HG03469 (cell line): ENCODE measurements around the gene ARF1.

Source experiments
- ATAC-seq: cut with Tn5 transposase; IDR thresholded peaks from one replicate; pipeline ENCODE4 v1.9.1; 2021; ENCODE audit warnings: mild to moderate bottlenecking, moderate library complexity, moderate number of reproducible peaks; ENCODE audit not compliant: unreplicated experiment

ARF1 gene

DNA sequence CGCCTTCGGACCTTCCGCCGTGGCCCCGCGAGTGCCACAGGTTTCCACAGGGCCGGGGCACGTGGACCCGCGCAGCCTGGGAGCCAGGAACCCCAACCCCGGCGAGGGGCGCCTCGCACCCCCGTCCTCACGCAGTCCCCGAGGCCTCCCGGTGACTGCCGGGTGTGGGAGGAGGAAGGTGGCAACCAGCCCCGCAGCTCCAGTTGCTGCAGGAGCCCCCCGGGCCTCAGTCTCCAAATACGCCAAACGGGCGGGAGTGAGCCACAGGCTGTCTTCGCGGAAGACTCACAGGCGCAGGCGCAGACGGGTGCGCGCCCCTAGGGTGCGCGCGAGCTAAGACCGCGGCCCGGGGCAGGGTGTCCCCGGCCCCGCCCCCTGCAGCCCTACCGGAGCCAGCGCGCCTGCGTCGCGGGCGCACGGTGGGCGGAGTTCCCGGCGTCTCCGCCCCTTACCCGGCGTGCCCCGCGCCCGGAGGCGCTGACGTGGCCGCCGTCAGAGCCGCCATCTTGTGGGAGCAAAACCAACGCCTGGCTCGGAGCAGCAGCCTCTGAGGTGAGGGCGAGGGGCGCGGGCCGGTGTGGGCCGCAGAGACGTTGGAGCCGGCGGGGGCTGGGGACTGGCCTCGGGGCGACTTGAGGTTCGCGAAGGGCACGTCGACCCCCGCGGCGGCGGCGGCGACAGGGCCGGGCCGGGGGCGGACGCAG is at the start of gene ARF1:
Gene ARF1, plus strand, starts transcription at position 495 of the 704 bp plus-strand sequence. CDS start 14,407 bp downstream, outside the sequence.
- peak; percentile 70 for ATAC-seq

DNA sequence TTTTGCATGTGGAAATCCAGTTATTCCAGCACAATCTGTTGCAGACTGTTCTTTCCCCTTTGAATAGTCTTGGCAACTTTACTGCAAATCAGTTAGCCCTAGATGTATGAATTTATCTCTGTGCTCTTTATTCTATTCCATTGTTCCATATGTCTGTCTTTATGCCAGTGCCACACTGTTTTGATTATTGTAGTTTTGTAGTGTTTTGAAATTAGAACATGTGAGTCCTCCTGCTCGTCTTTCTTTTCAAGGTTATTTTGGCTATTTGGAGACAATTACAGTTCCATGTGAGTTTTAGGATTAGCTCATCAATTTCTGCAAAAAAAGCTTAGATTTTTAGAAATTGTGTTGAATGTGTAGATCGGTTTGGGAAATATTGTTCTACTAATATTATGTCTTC is 49.1 kb upstream of the ARF1 start:
- no peak for ATAC-seq

DNA sequence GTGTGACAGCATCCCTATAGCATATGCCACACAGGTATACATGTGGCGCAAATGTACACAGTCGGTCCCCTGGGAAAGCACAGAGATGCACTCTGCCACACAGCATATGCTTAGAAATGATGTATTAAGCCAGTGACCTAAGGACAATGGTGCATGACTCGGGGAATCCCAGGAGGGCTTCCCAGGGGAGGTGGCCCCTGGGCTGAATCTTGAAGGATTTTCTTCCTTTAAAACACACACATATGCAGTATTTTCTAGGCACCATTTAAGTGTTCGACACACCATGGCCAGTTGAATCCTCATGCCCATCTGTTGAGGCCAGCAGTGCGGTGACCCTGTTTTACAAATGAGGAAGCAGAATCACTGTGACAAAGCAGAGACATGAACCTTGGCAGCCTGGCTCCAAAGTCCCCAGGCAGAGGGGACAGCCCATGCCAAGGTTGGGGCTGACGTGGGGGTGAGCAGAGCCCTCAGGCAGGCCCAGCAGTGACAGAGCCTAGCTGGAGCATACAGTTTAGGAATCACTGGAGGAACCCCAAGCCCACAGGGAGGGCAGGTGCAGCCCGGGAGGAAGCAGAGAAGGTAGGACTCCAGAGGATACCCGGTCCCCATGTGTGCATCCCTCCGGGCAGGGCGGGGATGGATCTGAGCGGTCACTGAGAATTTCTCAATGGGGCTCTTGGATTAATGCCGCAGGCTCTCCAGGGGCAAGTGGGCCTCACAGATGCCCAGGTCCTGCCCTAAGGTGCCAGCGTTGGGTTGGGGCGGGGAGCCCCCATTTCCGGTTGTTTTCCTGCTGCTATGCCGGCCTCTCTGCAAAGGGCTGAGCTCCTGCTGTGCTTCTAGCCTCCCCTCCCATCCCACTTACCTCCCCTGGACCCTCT is 47.3 kb upstream of the ARF1 start:
- ATAC-seq: no peak

DNA sequence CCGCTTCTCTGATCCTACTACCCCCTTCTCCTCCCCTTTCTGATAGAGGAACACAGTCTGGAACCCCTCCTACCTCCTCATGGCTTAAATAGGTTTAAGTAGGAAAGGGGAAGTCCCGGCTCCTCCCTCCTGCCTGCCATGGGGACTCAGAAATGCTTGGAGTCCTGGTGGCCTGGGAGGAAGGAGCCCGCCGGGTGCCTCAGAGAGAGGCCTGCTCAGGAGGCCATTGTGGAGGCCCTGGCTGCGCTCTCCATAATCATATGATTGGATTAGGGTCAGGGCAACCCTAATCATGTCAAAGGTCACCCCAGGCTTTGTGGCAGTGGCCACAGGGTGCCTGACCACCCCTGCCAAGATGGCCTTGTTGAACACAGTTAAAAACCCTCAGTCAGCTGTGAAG is 46.7 kb upstream of the ARF1 start:
- ATAC-seq: no peak

DNA sequence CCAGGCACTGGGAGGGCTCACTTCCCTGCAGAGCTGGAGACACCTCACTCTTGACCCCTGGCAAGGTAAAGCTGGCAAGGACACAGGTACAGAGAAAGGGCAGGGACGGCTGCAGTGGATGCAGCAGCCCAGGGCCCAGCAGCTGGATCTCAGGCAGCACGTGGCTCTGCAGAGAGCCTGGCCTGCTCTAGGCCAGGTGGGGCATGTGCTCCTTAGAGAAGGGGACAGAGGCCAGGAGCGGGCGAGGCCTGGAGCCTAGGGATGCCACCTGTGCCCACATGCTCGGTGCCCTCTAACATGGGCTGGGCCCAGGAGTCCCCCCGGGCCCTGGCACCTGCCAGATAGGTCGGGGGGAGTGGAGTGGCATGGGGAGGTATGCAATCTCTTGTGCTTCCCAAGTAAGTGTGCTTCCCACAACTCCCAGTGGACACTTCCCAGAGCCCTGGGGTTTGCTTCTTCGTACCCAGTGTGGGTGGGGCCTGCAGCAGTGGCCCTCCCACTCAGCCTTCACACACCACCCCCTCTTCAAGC is 45.7 kb upstream of the ARF1 start:
- ATAC-seq: no peak

DNA sequence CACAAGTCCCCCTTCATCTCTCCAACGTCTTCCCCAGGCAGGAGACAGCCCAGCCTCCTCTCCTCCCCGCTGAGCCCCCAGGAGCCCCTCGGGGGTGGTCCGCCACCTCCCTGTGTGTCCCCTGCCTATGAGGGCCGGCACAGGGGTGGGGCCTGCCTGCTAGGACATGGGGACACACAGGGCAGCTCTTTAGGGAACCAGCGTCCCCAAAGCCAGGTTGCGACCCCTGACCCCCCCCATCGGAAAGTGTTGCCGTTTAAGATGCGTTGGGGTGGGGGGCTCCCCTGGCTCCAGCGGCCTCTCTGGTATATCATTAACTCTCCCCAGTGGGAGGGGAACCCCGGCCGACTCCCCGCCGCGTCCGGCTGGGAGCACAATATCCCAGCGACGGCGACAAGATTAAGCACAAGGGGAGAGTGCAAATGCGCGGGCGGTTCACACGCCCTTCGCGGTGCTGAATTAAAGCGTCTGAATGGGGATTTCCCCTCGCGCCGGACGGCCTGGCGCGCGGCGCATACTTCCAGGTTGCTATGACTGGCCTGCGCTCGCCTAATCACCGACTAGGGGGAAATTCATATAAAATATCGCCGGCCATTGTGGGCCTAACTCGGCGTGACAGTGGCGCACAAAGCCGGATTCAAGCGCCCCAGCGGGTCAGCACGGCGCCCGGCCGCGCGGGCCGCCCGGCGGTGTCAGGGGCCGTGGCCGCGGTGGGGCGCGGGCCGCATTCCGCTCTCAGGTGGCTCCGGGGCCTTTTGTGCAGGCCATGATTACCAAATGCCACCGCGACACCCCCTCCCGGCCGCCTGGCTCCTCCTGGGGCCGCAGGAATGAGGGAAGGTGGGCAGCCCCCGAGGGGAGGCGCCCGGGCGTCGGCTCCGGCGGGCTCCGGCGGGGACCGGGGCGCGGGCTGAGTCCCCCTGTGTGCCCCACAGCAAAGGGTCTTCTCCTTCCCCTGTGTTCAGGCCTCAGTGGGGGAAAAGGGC is 44.8 kb upstream of the ARF1 start:
- peak; percentile 86 for ATAC-seq

DNA sequence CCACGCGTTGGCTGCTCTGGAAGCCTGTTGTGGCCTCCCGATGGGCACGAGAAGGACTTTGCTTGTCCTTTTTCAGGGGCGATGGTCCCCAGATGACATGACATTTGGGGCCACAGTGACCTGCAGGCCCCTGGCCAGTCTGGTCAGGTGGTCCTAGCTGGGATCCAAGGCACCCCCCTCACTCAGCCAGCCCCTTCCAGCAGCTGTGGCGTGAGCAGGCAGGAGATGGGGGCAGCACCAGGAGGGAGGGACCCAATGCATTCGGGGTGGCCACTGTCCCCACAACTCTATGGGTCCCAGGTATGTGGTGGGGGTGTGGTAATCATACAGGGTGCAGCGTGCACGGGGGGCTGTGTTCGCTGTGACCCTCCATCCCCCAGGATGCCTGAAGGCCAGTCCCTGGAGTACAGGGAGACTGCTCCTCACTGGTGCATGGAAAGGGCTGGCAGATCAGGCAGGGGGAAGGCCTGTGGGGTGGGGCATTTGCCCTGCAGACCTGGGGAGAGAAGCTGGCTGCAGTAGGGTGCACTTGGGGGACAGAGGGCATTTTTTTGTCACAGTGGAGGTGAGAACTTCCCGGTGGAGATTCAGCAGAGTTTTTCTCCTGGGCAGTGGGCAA is 44.0 kb upstream of the ARF1 start:
- ATAC-seq: no peak

DNA sequence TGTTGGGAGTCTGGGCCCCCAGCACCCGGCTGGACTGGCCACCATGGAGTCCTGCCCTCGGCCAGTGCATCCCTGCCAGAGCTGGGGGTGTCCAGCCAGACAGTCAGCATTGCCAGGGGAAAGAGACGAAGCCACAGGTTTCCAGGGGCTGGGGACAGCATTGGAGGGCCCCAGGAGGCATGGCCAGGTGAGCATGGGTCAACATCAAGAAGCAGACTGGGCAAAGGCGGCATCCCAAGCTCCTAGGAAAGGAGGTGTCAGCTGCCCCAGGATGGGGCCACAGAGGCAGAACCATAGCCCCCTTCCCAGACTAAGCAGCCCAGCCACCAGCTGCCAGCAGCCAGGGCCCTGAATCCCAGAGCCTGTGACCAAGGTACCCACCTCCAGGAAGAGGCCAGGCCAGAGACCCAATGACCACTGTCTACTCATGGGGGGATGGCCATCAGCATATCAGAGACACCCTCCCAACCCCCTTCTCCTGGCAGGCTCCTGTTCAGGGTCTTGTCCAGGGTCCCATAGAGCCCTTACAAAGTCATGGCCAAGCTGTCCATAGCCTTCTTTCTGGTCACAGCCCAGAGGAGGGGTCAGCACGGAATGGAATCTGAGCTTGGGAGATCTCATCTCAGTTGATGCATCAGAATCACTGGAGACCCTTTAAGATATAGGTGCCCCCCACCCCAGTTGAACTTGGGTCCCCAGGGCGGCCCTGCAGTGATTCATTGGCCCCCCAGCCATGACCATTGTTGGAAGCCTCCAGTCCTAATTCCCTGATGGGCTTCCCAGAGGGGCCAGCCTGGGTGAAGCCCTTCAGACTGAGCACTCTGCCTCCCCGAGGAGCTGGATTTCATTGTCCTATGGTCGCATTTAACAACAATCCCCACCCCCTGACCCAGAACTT is 43.3 kb upstream of the ARF1 start:
- no peak for ATAC-seq

DNA sequence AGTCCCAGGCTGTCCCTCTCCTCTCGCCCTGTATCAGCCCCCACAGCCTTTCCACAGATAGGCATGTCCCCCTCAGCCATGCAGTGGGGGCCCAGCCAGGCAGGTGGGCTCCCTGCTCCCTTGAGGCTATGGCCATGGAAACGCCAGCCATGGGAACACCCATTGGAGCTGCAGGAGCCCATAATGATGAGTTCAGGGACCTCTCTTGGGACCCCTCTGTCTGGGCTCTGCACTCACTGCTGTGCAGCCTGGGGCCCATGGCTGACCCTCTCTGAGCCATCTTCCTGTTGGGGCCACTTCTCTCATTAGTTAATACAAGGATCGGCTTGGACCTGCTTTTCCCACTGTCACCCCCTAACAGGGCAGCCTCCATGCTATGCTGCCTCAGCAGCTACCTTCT is 42.5 kb upstream of the ARF1 start:
- ATAC-seq: no peak

DNA sequence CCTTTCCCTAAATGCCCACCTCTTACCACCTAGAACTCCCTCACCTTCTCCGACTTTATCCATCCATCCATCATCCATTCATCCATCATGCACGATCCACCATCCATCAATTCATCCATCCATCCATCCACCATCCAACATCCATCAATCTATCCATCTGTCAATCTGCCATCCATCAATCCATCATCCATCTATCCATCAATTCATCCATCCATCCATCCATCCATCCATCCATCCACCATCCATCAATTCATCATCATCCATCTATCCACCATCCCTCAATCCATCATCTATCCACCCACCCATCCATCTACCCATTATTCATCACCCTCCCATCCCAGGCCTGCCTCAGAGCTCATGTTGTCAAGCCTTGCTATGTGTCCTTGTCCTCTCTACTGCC is 41.2 kb upstream of the ARF1 start:
- ATAC-seq: no peak

DNA sequence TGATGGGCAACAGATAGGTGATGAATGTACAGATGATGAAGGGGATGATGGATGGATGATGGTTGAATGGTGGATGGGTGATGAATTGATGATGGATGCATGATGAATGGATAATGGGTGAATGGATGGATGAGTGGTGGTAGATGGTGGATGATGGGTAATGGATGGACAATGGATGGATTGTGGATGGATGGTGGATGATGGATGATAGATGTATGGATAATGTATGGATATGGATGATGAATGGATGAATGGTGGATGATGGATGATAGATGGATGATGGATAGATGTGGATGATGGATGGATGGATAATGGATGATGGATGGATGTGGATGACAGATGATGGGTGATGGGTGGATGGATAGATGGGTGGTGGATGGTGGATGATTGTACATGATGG is 40.0 kb upstream of the ARF1 start:
- ATAC-seq: no peak

DNA sequence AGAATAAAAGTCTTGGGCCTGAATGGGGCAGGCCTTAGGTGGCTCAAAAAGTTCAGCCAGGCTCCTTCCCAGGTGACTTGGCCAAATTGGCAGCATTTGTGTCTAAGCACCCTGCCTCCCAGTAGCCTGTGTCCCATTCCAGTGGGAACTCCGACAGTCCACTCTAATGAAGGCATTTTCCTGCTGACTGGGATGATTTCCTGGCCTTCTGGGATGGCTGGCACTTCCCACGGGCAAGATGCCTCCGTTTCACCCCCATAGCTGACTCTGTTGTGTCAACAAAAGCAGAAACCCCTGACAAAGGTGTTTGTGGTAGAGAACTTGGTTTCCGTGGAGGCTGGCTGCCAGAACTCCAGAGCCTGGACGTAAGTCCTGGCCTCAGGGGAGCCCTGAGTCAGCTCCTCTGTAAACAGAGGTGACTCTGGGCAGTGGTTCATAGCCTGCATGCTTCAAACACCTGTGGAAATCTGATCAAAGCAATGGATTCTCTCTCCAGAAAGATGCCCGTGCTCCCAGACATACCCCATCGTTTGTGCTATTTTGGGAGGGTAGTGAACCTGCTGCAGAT is 39.1 kb upstream of the ARF1 start:
- no peak for ATAC-seq

DNA sequence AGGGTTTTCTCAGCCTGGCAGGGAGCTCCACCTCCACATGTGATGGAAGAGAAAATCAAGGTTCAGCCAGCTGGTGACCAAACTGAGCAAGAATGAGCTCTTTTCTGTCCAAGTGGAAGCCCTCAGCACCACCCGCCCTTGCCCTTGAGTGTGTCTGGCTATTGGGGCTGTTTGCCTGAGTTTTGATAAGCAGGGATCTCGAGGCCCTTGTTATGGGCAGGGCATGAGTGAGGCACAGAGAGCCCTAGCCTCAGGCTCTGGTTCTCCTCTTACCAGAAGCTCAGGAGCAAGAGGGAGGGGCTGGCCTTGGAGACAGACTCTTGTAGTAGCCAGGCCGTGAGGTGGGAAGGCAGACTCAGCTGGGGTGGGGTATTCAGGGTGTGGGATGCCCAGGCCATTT is 37.5 kb upstream of the ARF1 start:
- ATAC-seq: no peak

DNA sequence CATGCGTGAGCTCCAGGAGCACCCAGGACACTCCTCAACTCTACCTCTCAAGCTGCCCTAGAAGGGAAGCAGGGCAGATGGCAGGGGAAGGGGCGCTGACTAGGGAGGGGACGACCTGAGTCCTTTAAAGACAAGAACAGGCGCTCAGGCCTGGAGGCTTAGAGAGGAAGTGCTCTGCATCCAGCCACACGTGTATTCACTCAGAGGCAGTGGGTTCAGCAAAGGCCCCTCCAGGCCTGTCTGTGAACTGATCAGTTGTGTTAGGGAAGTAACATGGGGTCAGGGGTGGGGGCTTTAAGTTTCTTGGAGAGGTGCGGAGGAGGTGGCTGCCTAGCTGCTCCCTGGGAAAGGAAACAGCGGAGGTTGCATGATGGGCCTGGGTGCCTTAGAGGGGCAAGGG is 37.1 kb upstream of the ARF1 start:
- no peak for ATAC-seq

DNA sequence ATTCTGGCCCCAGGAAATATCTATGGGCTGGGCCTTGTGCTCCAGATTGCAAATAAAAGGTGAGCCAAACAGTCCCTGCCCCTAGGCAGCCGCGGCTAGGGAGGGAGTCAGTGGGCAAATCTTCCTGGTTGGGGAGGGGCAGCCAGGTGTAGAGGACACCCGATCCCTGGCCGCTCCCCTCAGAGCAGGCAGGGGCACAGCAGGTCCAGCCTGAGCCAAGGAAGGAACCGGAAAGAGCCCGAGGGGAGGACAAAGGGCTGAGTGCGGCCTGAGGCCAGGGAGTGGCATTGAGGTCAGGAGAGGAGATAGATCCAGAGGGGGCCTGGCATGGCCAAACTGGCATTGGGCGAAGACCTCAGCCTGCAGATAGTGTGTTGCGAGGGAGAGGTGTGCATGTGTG is 36.6 kb upstream of the ARF1 start:
- no peak for ATAC-seq

DNA sequence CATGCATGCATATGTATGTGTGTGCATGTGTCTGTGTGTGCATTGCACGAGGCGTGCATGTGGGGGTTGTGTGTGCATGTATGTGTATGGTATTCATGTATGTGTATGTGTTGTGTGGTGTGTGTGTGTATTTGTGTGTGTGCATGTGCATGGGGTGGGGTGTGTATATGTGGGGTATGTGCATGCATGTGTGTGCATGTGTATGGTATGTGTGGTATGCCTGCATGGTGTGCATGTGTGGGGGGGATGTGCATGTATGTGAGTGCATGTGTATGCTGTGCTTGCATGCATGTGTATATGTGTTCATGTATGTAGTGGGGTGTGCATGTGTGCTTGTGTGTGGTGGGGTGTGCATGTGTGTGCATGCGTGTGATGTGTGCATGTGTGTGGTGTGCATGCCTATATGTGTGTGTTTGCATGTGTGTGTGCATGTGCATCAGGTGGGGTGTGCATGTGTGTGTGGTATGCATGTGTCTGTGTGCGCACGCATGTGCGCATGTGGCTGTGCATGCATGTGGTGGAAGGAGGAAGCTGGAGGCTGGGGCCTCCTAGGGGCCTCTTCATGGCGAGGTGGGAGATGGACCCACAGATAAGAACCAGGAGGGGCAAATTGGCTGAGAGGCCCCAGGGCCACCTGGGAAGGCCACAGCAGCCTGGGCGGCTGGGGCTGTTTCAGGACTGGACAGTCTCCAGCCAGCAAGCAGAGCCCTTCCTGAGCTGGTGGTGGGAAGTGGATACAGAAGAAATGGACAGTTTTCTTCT is 35.9 kb upstream of the ARF1 start:
- no peak for ATAC-seq

DNA sequence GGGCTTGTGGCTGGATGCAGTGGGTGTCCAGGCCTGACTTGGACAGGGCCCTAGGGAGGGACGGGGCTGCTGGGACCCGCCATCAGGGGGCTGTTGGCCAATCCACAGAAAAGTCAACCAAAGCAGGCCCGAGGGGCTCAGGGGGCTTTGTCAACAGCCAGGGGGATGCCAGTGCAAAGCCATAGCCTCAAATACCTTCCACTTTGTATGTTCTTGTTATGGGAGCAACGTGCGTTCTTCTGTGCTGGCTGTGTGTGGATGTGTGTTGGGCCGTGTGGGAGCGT is 35.4 kb upstream of the ARF1 start:
- no peak for ATAC-seq

DNA sequence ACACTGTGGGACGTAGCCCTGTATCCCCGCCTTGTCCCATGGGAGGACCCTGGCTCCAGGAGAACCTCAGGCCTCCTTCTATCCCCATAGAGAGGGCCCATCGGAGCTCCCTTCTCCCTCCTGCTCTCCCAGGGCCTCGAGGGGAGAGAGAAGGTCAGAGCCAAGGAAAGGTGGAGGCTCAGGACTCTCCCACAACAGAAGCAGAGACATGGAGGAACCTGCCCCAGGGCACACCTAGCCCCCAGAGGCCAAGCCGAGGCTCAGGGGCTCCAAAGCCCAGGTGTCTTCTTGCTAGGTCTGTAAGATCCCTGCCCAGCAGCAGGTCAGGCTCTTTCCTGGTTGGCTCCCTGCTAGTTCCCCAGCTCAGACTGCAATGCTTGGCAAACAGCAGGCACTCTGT is 34.4 kb upstream of the ARF1 start:
- ATAC-seq: no peak
